HG03159 (cell line): ENCODE measurements around the gene SYK.
"Not testable (repeated sequence)": the region's sequence is repeated elsewhere in the genome, so short reads cannot be mapped to it uniquely, and the experiment has no call there.

ENCODE experiments used
- ATAC-seq: cut with Tn5 transposase; IDR thresholded peaks from one replicate; pipeline ENCODE4 v1.9.1; 2021; ENCODE audit warnings: mild to moderate bottlenecking, moderate library complexity; ENCODE audit not compliant: unreplicated experiment

SYK gene

GRCh38 chr9:90872835-90873294 lies 71.2 kb downstream of the SYK start:
- no peak for ATAC-seq

DNA sequence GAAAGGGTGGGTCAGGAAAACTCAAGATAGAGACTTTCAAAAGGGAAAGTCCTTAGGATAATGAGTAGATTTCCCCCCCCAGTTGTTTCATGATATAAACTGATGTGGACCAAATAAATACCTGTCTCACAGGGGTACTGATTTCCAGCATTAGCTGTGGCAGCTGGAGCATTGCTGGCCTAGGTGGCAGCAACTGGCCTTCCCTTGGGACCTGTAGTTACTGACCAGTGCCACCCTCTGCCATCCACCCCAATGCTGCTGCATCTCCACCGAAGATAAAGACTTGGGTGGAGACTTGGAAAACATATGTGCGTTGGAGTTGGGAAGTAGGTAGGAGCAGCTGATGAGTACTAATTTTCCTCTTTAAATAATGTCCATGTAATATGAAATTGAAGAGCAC lies 71.8 kb downstream of the SYK start:
- no peak for ATAC-seq

GRCh38 chr9:90874194-90874593 lies 72.6 kb downstream of the SYK start:
- no peak for ATAC-seq

GRCh38 chr9:90878562-90878961 lies 76.9 kb downstream of the SYK start:
- ATAC-seq = no peak

GRCh38 chr9:90880066-90880465 lies 78.4 kb downstream of the SYK start:
- no peak for ATAC-seq

- no peak for ATAC-seq
Observed at GRCh38 chr9:90880669-90881068, 79.0 kb downstream of the SYK start.

GRCh38 chr9:90881648-90882047 lies 80.0 kb downstream of the SYK start:
- peak; percentile 67 for ATAC-seq

- ATAC-seq = no peak
Observed at GRCh38 chr9:90882991-90883600, 81.5 kb downstream of the SYK start.

DNA sequence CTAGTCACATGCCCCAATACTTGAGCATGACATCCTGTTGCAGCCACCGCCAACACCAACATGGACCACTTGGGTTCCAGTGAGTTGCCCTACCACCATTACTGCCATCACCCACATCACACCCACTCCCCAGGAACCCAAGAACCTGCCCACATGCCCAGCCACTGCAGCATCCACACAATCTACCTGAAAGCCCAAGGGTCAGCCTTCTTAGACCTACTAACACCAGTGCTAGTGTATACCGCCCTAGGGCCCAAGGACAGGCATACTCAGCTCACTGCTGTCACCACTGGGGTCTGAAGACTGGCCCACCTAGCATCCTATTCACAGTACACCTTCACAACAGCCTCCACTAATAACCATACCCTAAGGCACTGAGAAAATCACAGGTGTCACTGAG lies 82.0 kb downstream of the SYK start:
- ATAC-seq = no peak

DNA sequence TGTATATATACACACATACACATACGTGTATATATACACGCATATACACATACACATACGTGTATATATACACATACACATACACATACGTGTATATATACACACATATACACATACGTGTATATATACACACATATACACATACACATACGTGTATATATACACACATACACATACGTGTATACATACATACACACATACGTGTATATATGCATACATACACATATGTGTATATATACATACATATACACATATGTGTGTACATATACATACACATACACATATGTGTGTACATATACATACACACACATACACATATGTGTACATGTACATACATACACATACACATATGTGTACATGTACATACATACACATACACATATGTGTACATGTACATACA lies 82.6 kb downstream of the SYK start:
- no peak for ATAC-seq

DNA sequence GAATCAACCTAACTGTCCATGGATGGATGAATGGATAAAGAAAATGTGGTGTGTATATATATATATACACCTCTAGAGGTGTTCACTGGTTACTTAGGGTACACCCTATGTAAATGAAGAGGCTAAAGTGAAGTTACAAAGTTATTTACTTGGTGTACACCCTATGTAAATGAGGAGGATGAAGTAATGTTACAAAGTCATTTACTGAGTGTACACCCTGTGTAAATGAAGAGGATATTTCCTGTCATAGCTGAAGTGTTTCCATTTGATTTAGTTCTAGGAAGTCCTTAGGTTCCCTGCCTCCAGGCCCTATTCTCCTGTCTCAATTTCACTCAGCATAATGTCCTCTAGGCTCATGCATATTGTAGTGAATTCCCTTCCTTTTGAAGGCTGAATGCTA lies 85.2 kb downstream of the SYK start:
- not testable (repeated sequence) for ATAC-seq

DNA sequence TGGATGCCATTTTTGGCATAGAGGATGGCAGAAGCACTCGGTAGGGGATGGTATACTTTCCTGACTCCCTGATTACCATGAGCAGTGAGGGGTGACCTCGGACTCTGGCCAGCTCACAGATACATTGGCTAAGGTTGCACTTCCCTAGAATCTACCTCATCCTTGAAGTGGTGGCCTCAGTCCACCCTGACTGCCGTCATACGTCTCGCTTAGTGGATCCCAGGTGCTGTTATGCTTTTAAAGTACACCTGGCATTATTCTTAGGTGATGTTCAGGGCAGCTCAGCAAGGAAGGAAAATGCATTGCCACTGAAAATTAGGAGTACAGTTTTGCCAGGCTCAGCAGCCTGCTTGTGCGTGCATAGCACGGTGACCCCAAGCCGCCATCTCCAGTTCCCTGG lies 87.3 kb downstream of the SYK start:
- no peak for ATAC-seq

DNA sequence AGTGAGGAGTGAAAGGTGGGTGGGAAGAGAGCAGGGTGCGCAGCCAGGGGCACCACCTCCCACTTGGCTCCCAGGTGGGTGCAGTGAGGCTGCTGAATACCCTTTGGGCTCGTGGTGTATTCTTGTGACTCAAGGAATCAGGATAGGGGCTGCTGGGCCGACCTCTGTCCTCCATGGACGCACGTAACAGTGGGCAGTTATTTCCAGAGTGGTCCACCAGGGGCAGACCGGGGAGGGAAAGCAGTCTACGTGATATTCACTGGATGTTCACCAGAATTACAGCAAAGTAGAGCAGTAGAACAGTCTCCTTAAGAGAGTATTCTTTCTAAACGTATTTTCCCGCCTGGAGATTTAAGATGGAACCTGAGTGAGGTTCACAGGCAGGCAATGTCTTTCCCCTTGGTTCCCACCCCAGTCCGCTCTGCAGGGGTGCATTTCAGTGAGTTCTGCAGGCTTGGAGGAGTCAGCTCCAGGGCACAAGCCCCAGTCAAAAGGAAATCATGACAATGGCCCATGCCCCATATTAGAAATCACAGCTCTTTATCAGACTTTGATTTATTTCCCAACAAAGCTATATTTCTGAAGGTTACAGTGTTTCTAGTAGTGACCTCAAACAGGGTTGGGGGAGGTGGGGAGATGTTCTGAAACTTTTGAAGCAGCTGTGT lies 88.7 kb downstream of the SYK start:
- no peak for ATAC-seq

GRCh38 chr9:90891308-90892040 lies 89.9 kb downstream of the SYK start:
- ATAC-seq = no peak

GRCh38 chr9:90892918-90893317 lies 91.3 kb downstream of the SYK start:
- ATAC-seq = no peak

DNA sequence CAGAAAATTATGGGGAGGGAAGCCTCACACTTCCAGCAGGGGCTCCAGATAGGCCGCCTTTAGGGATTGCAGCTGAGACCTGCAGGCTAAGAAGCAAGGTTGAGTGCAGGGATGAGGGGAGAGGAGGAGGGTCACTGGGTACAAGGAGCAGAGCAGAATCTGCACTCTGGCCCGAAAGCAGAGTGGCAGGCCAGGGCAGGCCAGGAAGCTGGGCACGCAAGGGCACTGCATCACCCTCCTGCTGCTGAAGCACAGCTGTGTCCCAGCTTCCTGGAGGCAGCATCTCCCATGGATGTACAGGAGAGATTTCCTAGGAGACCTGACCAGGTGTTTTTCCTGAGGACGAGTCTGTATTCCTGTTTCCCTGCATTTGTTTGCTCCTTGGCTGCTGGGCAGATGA lies 92.1 kb downstream of the SYK start:
- ATAC-seq = no peak

DNA sequence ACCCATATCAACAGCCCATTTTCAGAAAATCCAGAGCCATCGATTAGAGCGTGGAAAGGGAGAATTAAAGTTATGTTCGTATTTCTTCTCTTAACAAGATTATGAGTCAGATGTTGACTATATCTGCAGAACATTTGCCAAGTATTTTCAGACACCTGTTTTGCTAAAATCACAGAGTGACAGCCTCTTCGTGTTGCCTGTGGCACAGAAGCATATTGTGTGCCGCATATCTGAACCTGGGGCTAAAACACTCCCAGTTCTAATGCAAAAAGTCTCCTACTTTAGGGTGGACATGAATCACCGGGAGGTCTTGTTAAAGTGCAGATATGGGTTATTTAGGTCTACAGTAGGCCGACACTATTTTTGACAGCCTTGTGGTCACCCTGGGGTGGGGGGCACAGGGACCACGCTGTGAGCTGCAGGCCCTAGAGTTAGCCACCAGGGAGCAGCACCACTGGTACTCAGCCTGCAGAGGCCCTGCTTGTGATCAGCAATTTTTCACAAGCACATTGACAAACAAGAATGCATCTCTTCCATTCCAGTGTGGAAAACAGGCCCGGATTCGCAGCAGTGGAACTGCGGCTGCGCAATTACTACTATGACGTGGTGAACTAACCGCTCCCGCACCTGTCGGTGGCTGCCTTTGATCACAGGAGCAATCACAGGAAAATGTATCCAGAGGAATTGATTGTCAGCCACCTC lies 93.5 kb downstream of the SYK start:
- ATAC-seq = no peak

DNA sequence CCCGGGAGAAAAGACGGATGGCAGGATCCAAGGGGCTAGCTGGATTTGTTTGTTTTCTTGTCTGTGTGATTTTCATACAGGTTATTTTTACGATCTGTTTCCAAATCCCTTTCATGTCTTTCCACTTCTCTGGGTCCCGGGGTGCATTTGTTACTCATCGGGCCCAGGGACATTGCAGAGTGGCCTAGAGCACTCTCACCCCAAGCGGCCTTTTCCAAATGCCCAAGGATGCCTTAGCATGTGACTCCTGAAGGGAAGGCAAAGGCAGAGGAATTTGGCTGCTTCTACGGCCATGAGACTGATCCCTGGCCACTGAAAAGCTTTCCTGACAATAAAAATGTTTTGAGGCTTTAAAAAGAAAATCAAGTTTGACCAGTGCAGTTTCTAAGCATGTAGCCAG lies 94.2 kb downstream of the SYK start:
- ATAC-seq = no peak

GRCh38 chr9:90896231-90896630 lies 94.6 kb downstream of the SYK start:
- ATAC-seq = no peak

DNA sequence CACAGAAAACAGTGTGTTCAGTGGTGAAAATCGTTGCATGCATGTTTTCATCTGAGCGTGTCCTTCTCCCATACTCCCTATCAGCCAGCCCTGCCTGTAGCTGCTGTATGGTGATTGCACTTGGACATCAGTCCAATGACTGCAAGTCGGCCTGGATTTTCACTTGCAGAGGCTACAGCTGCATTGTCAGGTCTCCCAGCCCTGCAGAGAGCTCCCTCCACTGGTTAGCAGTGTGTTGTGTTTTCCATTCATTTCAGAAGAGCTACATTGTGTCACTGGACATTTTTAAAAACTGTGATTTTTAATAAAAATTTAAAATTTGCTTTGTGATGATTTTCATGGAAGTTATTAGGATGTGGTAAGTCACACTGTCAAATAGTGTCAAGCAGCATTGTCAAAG lies 96.6 kb downstream of the SYK start:
- no peak for ATAC-seq

GRCh38 chr9:90899287-90899686 lies 97.7 kb downstream of the SYK start:
- ATAC-seq = no peak

- no peak for ATAC-seq
Observed at GRCh38 chr9:90900130-90900529, 98.5 kb downstream of the SYK start.
